NOMO-1 treated with dmso at 0.1 percent for 144 hours (cell line): ENCODE measurements around the gene CASK.

Experiments used
- DNase-seq: peaks from one replicate; lab custom pipeline; 2025; ENCODE audit not compliant: unreplicated experiment; lab: John Stamatoyannopoulos, UW

The CASK gene

GRCh38 chrX:41837270-41837944 lies 85.9 kb downstream of the CASK start:
- no peak for DNase-seq

GRCh38 chrX:41828826-41829225 lies 94.5 kb downstream of the CASK start:
- no peak for DNase-seq

- DNase-seq: no peak
These were observed 95.5 kb downstream of the CASK start for GRCh38 chrX:41827886-41828285.

GRCh38 chrX:41825796-41826195 lies 97.6 kb downstream of the CASK start:
- DNase-seq: no peak

- DNase-seq: no peak
These were observed 98.8 kb downstream of the CASK start for GRCh38 chrX:41824551-41824950.

GRCh38 chrX:41823402-41823801 lies 100.0 kb downstream of the CASK start:
- no peak for DNase-seq

GRCh38 chrX:41822892-41823291 lies 100.5 kb downstream of the CASK start:
- DNase-seq: no peak

- no peak for DNase-seq
These were observed 115.3 kb downstream of the CASK start for GRCh38 chrX:41808047-41808446.

- DNase-seq: no peak
These were observed 120.4 kb downstream of the CASK start for GRCh38 chrX:41802958-41803357.

- DNase-seq: no peak
These were observed 123.7 kb downstream of the CASK start for GRCh38 chrX:41799661-41800060.

GRCh38 chrX:41796577-41796976 lies 126.8 kb downstream of the CASK start:
- DNase-seq: no peak

GRCh38 chrX:41796046-41796445 lies 127.3 kb downstream of the CASK start:
- DNase-seq: no peak

GRCh38 chrX:41789374-41789773 lies 134.0 kb downstream of the CASK start:
- DNase-seq: no peak

- no peak for DNase-seq
These were observed 137.7 kb downstream of the CASK start for GRCh38 chrX:41785685-41786084.

- no peak for DNase-seq
These were observed 141.9 kb downstream of the CASK start for GRCh38 chrX:41781500-41781899.

- DNase-seq: no peak
These were observed 143.4 kb downstream of the CASK start for GRCh38 chrX:41779941-41780340.

- DNase-seq: no peak
These were observed 144.3 kb downstream of the CASK start for GRCh38 chrX:41779030-41779564.

GRCh38 chrX:41761702-41762101 lies 161.7 kb downstream of the CASK start:
- no peak for DNase-seq

GRCh38 chrX:41761169-41761568 lies 162.2 kb downstream of the CASK start:
- DNase-seq: no peak

GRCh38 chrX:41759817-41760216 lies 163.5 kb downstream of the CASK start:
- DNase-seq: no peak

- DNase-seq: no peak
These were observed 165.0 kb downstream of the CASK start for GRCh38 chrX:41758401-41758800.

- DNase-seq: no peak
These were observed 172.6 kb downstream of the CASK start for GRCh38 chrX:41750716-41751115.

GRCh38 chrX:41739871-41740270 lies 183.5 kb downstream of the CASK start:
- DNase-seq: no peak
